IPS-NIHi7 (cell line): ENCODE data around the gene ANKRD33B.
"Not testable (repeated sequence)": the region's sequence is repeated elsewhere in the genome, so short reads cannot be mapped to it uniquely, and the experiment has no call there.

ENCODE experiments used
- DNase-seq: peaks from one replicate; pipeline ENCODE4 v3.0.0; 2012; ENCODE audit warnings: mixed read lengths; ENCODE audit errors: extremely low spot score

The ANKRD33B gene

DNA sequence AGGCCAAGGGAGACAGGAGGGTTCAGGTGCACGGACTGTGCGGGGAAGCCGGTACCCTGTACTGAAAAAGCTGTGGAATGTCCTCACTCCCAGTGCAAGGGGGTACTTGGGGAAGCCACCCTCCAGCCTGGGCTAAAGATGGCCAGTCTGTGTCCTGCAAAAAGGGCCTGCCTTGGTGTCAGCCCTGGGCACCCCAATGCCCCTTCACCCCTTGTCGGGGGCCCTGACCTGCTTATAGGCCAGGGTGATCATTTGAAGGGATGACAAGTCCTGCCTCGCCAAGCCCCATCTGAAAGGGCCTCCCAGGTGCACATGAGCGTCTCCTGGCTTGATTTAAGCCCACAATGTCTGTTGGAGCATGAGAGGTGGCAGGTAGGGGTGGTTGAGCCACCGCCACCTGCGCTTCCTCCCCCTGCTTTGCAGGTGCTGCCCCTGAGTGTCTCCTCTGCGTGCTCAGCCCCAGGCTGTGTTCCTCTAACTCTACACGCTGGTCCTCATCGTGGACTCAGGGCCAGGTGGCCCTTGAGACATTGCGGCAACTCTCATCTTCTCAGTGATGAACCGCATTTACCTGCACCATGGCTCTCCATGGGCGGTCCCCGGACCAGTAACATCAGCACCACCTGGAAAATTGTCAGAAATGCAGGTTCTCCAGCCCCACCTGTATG, 97.0 kb downstream of the ANKRD33B start:
- DNase-seq: no peak

DNA sequence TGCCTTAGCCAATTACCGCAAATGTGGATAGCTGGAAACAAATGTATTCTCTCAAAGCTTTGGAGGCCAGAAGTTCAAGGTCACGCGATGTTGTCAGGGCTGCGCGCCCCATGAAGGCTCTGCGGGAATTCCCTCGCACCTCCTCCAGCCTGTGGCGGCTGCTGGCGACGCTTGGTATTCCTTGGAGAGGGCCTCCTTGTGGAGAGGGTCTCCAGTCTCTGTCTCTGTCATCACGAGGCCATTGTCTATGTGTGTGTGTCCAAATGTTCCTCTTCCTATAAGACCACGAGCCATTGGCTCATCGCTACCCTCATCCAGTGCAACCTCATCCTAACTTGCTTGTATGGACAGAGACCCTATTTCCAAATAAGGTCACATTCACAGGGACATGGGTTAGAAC, 97.5 kb downstream of the ANKRD33B start:
- no peak for DNase-seq

- DNase-seq: no peak
Observed at GRCh38 chr5:10662083-10662482, 98.2 kb downstream of the ANKRD33B start.

DNA sequence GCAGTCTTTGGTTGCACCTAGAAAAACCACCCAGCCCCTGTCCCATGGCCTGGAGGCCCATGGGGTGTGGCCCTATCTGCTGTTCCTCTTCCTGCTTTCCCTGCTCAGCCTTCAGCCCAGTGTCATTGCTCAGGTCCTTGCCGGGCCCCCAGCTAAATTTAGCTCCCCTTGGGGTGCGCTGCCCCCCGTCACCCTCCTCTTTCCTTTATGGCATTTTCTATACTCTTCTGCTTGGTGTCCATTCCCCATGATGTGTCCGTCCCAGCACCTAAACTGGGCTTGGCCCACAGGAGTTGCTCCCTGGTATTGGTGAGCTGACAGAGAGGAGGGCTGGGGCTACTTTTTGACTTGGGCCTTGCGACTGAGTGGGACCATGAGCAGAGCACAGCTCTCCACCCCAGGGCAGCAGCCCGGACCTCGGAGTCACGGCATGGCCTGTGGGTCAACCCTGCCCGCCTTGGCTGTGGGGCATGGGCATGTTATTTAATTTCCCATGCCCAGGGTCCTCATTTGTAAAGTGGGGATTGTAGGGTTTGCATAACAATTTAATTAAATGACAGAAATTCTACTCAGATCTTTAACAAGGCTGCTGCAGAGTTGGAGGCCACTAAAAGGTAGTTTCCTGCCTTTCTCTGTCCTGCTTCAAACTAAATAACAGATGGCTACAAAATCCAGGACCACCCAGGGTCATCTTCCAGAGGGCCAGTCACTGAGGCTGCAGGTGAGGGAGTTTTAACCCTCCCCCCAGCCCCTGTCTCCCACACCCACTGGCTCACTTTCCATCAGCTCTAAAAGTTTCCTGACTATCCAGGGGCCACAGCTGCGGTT, 99.0 kb downstream of the ANKRD33B start:
- no peak for DNase-seq

GRCh38 chr5:10663489-10664179, 99.8 kb downstream of the ANKRD33B start:
- DNase-seq: peak; percentile 66

DNA sequence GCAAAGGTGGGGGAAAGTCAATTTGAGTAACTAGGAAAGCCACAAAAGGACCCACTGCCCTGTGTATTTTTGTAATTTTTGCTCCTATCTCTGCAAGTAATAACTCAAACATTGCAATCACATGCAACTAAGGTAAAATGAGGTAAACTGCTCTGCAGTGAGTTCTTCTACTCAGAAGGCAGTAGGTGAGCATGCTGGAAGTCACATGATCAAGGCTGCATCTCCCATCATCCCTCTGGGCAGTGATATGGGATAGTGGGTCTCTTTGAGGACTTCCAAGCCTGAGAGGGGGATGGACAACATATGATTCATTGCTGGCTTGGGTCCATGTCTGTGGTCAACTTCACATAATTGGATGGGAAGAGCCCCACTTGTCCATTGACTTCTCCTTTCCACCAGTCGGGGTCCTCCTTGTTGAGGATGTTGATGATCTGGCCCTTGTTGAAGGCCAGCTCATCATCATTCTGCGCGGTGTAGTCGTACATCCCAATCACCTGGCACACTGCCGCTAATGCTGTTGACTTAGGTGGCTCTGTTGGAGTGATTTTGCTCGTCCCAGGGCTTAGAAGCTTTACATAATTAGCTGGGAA, 100.4 kb downstream of the ANKRD33B start:
- not testable (repeated sequence) for DNase-seq

DNA sequence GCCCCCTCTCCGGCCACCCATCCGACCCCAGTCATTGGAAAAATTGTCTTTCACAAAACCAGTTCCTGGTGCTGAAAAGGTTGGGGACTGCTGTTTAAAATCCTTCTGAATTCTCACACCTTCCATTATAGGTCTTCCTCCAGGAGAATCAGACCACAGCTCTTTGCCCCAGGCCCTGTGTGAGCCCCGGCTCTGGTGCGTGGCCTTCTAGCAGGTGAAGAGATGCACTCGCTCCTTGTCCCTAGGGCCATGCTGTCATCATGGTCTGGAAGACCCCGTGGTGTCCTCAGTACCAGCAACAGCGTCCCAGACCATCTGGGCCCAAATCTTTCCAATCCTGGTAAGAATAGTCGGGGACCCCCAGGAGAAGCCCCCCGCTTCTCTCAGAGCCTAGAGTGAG, 101.9 kb downstream of the ANKRD33B start:
- DNase-seq: no peak

DNA sequence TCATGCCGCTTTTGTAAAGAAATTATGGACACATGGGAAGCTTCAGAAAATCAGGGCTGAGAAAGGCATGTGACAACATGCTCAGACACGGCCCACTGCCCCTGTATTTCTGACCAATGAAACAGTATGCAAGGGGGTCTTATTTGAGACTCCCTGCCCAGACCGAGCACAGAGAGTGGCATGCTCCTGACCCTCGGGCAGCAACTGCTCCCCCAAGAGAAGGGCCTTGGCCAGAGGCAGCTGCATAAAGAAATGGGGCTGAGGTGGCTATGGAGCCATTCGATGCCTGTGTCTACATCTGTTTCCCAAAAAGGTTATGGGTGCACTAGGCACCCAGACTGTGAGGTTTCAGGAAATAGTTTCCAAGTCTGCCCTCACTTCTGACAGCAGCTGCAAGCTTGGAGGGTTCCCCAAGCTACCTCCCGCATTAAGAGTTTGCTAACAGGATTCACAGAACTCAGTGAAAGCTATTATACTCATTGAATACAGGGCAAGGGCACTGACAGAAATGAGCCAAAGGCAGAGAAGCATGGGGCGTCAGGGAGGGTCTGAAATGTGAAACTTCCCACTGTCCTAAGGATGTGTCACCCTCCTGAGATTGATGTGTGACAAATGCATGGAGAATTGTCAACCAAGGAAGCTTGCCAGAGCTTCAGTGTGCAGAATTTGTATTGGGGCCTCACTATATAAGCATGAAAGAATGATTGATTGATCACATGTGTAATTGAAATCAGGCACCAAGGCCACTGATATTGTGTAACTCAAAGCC, 102.8 kb downstream of the ANKRD33B start:
- DNase-seq: no peak

DNA sequence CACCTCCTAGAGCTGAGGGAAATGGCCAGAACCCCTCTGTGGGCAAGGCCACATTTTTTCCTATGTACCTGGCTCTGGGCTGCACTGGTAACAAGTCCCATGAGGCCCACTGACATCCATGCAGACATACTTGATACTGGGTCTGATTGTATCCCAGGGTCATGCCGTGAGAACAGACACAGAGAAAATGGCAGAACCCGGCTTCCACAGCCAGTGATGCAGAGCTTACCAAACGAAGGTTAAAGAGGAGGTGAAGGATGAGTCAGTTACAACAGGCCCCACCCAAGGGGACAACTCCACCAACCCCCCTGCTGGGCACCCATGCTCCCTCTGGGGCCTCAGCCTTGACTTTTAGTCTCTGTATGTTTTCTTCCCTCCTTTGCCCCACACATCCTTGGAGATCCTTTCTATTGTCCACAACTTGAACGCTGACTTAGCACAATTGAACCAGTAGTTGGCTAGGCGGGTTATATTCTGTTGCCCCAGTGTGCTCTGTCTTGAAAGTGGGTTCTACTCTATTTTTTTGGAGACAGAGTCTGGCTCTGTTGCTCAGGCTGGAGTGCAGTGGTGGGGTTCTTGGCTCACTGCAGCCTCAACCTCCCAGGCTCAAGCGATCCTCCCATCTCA, 103.7 kb downstream of the ANKRD33B start:
- no peak for DNase-seq

GRCh38 chr5:10668697-10669096, 104.8 kb downstream of the ANKRD33B start:
- no peak for DNase-seq

- no peak for DNase-seq
Observed at GRCh38 chr5:10669983-10670382, 106.1 kb downstream of the ANKRD33B start.

DNA sequence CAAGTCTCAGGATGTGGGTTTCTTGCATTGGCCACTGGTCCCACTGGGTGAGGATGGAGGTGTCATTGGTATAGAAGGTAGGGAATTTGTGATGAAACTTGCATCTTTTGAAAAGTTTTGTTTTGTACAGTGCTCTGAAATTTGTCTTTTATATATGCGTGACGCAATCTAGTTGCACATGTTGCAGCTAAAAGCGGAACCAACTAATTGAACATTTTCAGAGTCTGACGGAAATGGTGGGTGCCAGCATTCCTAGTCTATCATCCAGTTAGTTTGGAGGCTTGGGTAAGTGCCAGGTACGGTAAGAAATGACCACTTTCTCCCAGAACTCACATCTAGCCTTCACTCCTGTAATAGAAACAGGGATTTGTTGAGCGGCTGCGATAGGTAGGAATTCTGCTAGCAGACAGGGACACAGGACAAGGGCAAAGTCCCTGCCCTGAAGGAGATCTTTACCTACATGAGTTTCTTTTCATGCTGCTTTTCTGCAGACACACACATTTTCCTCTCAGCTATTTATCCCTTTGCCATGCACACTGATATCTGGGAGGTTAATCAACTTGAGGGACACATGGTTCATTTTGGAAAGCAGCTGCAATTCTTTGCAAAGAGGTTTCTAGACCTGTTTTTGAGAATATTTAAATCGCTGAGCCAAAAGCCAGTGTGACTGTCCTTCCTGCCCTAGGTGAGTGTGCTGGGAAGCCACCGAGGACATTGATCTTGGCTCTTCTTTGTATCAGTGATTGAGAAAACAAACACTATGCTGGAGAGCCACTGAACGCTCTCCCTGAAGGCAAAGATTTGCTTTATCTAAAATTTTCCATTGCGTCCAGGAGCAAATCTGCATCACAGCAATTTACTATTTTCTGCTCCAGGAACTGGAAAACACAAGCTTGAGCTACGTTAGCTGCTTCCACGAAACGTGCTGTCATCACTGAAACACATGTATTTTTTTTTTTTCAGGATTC, 107.5 kb downstream of the ANKRD33B start:
- DNase-seq: no peak

DNA sequence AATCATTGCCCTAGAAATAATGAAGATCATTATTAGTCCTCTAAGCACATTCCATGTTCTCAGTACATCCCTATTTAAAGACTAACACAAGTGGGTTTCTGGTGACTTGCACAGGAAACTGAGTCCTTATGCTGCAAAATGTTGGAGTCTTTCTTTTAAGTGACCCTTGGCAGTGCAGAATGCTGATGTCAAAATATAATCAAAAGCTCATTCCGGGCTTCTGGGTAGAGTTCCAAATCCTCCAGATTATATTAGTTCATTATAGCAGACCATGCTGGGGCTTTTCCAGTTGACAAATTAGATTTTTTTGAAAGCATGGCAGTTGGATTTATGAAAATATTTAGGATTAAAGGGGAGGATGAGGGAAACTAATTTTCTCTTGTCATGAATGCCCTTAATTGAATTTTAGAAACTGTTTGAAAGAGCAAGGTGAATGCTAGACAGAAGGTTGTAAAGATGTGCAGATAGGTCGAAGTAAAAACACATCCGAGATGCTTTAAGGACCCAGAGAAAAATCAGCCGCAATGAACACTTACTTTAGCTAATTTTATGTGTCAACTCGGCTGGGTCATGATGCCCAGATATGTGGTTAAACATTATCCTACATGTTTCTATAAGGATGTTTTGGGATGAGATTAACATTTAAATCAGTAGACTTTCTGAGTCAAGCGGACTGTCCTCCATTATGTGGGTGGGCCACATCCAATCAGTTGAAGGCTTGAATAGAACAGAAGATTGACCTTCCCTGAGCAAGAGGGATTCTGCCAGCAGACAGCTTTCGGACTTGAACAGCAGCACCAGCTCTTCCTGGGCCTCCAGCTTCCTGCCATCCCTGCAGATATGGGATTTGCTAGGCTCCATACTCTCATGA, 108.5 kb downstream of the ANKRD33B start:
- no peak for DNase-seq

DNA sequence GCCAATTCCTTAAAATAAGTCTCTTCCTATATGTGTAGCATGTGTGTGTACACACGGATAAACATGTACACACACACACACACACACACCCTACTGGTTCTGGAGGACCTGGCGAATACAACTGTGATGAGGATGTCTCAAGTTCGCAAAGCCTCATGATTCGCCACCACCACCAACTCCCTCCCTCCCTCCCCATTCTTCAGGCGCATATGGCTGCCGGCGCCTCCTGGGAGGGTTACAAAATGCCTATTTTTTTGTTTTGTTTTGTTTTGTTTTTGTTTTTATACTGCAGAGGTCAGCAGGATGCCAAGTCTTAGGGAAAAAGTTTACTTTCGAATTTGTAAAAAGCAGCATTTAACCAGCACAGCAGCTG, 109.1 kb downstream of the ANKRD33B start:
- DNase-seq: no peak

- DNase-seq: no peak
Observed at GRCh38 chr5:10673407-10673806, 109.5 kb downstream of the ANKRD33B start.

DNA sequence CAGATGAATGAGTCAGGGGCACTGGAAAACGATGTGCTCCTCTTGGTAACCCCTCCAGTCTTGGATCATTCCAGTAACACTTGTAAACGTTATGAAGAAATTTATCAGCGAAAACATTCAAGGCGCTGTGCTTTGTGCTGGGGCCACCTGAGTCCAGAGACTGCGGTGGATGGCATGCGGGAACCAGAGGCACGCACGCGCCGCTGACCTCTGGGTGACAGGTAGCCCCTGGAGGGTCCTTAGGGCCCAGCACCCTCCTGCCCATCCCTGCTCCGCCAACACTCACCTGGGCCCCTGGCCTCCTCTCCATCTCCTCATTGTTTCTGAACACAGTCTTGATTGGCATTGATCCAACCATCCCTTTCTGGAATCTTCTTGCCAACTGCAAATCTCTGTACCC, 110.2 kb downstream of the ANKRD33B start:
- DNase-seq: no peak

- no peak for DNase-seq
Observed at GRCh38 chr5:10674582-10674981, 110.7 kb downstream of the ANKRD33B start.

DNA sequence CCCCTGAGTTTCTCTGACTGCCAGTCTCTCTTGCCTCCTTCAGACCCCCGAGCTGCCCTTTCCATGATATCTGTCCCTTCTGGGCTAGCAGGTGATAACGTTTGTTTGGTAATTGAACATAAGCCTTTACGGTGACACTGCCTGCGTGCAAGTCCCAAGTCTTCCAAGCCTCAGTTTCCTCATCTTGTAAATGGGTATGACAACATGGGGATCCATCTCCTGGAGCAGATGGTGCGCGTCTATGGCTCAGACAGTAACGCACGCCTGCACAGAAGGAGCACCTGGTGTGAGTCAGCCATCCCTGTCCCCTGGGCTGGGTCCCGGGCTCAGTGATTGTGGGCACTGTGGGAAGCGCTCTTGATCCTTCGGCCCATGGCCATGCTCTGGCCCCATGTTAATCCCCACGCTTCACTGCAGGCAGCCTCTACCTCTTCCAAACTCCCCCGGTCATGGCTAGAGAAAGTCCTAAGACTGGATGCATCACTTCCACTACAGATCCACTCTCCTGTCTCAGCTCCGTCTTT, 111.4 kb downstream of the ANKRD33B start:
- no peak for DNase-seq

- DNase-seq: no peak
Observed at GRCh38 chr5:10676224-10676623, 112.4 kb downstream of the ANKRD33B start.
